Neuronal stem cell (in vitro differentiated cells): ENCODE data around the gene SUPT20HL1.
A peak's percentile ranks its signal among the peaks of the same experiment; 100 is the strongest.

ENCODE experiments used
- DNase-seq: peaks from one replicate; pipeline ENCODE4 v3.0.0-alpha.2; 2013; ENCODE audit warnings: low spot score
- H2AFZ ChIP-seq: one replicate; pipeline ENCODE4 v1.6.1; 2013; ENCODE audit warnings: mild to moderate bottlenecking, low read length, inconsistent platforms
- H2AK5ac ChIP-seq: 2 replicates; pipeline ENCODE4 v1.6.1; 2013; ENCODE audit warnings: low read depth, mild to moderate bottlenecking, inconsistent platforms, low read length, moderate library complexity, mixed read lengths
- H2BK120ac ChIP-seq: 2 replicates; pipeline ENCODE4 v1.6.1; 2013; ENCODE audit warnings: low read depth, mild to moderate bottlenecking, inconsistent platforms, low read length, moderate library complexity, mixed read lengths
- H2BK12ac ChIP-seq: one replicate; pipeline ENCODE4 v1.6.1; 2013; ENCODE audit warnings: low read length, inconsistent platforms
- H2BK15ac ChIP-seq: 2 replicates; pipeline ENCODE4 v1.6.1; 2013; ENCODE audit warnings: mild to moderate bottlenecking, low read length, inconsistent platforms, mixed read lengths
- H2BK5ac ChIP-seq: one replicate; pipeline ENCODE4 v1.6.1; 2013; ENCODE audit warnings: inconsistent platforms, mild to moderate bottlenecking, low read length, moderate library complexity
- H3K14ac ChIP-seq: one replicate; pipeline ENCODE4 v1.6.1; 2013; ENCODE audit warnings: low read length, inconsistent platforms
- H3K18ac ChIP-seq: 2 replicates; pipeline ENCODE4 v1.6.1; 2013; ENCODE audit warnings: low read length, inconsistent platforms
- H3K23ac ChIP-seq: 2 replicates; pipeline ENCODE4 v1.6.1; 2013; ENCODE audit warnings: low read depth, mild to moderate bottlenecking, mixed read lengths, low read length, inconsistent platforms; ENCODE audit not compliant: poor library complexity
- H3K27ac ChIP-seq: replicated peaks from 3 replicates; pipeline ENCODE4 v1.5.1; 2013; ENCODE audit warnings: low read length, inconsistent platforms
- H3K27me3 ChIP-seq, 3 experiments: 2 replicates each; pipeline ENCODE4 v1.6.1; 2013; ENCODE audit warnings: low read length in 3 of 3, mild to moderate bottlenecking in 2 of 3, inconsistent platforms in 1 of 3, low read depth in 1 of 3, mixed read lengths in 1 of 3, moderate library complexity in 1 of 3; ENCODE audit not compliant: control insufficient read depth in 3 of 3, insufficient read depth in 3 of 3
- H3K36me3 ChIP-seq, 2 donors: replicated peaks in 1 of 2; 2 replicates each; pipeline ENCODE4 v1.6.1; 2013; ENCODE audit warnings: low read length in 2 of 2; ENCODE audit not compliant: control insufficient read depth in 2 of 2, insufficient read depth in 2 of 2
- H3K4ac ChIP-seq: 2 replicates; pipeline ENCODE4 v1.6.1; 2013; ENCODE audit warnings: inconsistent platforms, mild to moderate bottlenecking, low read length, moderate library complexity
- H3K4me1 ChIP-seq, 2 donors: 1 replicate in 1 of 2; 2 replicates in 1 of 2; pipeline ENCODE4 v1.6.1; 2013; ENCODE audit warnings: low read length in 2 of 2, low read depth in 1 of 2; ENCODE audit not compliant: control insufficient read depth in 2 of 2, insufficient read depth in 1 of 2
- H3K4me2 ChIP-seq: one replicate; pipeline ENCODE4 v1.6.1; 2013; ENCODE audit warnings: mild to moderate bottlenecking, low read length, inconsistent platforms; ENCODE audit not compliant: insufficient read depth, poor library complexity, severe bottlenecking
- H3K4me3 ChIP-seq, 2 donors: 2 replicates each; pipeline ENCODE4 v1.5.1; 2013; ENCODE audit warnings: low read length in 2 of 2, mild to moderate bottlenecking in 2 of 2, inconsistent platforms in 1 of 2, moderate library complexity in 1 of 2
- H3K79me1 ChIP-seq: one replicate; pipeline ENCODE4 v1.6.1; 2013; ENCODE audit warnings: low read depth, mild to moderate bottlenecking, inconsistent platforms, low read length, moderate library complexity
- H3K9ac ChIP-seq: one replicate; pipeline ENCODE4 v1.6.1; 2013; ENCODE audit warnings: mild to moderate bottlenecking, low read depth, low read length, inconsistent platforms; ENCODE audit not compliant: poor library complexity
- H3K9me3 ChIP-seq, 2 donors: replicated peaks in 1 of 2; 2 replicates each; pipeline versions ENCODE3 to v1.6.1; 2013; ENCODE audit warnings: low read length in 2 of 2, mild to moderate bottlenecking in 2 of 2, inconsistent platforms in 1 of 2, low read depth in 1 of 2, mixed read lengths in 1 of 2, moderate library complexity in 1 of 2; ENCODE audit not compliant: control insufficient read depth in 2 of 2, insufficient read depth in 1 of 2
- H4K8ac ChIP-seq: one replicate; pipeline ENCODE4 v1.6.1; 2013; ENCODE audit warnings: low read depth, mild to moderate bottlenecking, inconsistent platforms, low read length, moderate library complexity
- H4K91ac ChIP-seq: one replicate; pipeline ENCODE4 v1.6.1; 2013; ENCODE audit warnings: low read length, low read depth, mild to moderate bottlenecking, inconsistent platforms; ENCODE audit not compliant: poor library complexity
- WGBS, 2 donors: extraction: QIAGEN DNeasy Blood & Tissue Kit; methylation state at CpG; one replicate each; pipeline ENCODE4 v1.1.7; 2013; ENCODE audit warnings: missing lambda C conversion rate in 2 of 2, mixed read lengths in 1 of 2; ENCODE audit not compliant: insufficient read length in 2 of 2, insufficient replicate concordance in 1 of 2; ENCODE audit errors: extremely low coverage in 2 of 2; 5-methylcytosine and 5-hydroxymethylcytosine counted together

SUPT20HL1 gene

GRCh38 chrX:24372021-24372763 lies 11.8 kb downstream of the SUPT20HL1 start:
- H2BK15ac ChIP-seq = no peak overlapping the region
- no peak overlapping the region for H3K18ac ChIP-seq
- H2AFZ ChIP-seq = no peak overlapping the region
- DNase-seq = peak; percentile 4
- H2BK12ac ChIP-seq = no peak overlapping the region
- peak overlapping the region; percentile 99 for H4K8ac ChIP-seq
- H2AK5ac ChIP-seq = no peak overlapping the region
- no peak overlapping the region for H3K14ac ChIP-seq
- no peaks in the 10 kb centered on the region for H3K36me3 ChIP-seq
- no peak overlapping the region for H2BK5ac ChIP-seq
- H2BK120ac ChIP-seq = no peak overlapping the region
- H3K23ac ChIP-seq = no peak overlapping the region
- H3K4me3 ChIP-seq = peak overlapping the region in 1 of 2 donors; percentile 17
- no CpG with 5 or more reads among the region's 29 CpGs for WGBS, 2 donors
- no peaks in the 10 kb centered on the region for H3K79me1 ChIP-seq
- H3K9ac ChIP-seq = no peak overlapping the region
- peaks cover 0 to 28% (median 4%) of the 10 kb centered on the region in 3 experiments for H3K27me3 ChIP-seq
- H3K27ac ChIP-seq = no peak overlapping the region
- H3K9me3 ChIP-seq = no peaks in the 10 kb centered on the region
- no peak overlapping the region for H3K4ac ChIP-seq
- H3K4me2 ChIP-seq = peak overlapping the region; percentile 40
- H3K4me1 ChIP-seq = peaks cover 0 to 2% of the 10 kb centered on the region in 2 donors
- H4K91ac ChIP-seq = no peak overlapping the region

DNA sequence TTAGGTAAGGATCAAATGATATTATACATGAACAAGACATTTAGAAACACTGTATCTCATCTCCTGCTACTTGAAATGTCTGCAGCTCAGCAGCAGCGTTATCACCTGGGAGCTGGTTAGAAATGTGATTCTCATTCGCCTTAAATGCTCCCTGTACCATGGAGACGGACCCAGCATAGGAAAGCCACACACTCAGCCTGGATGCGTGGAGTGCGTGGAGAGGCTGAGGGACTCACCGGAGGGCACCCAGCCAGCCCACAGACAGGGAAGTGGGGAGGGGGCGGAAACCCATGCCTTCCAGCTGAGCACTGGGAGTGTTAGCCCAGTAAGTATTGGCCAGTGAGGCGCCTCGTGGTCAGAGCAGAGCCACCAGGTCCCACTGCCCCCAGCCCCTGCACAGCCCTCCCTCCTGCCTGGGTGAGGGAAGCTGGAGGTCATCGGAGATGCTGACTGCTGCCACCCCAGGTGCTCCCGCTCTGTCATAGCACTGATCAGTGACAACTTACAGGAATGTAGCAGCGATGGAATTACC lies 15.2 kb downstream of the SUPT20HL1 start:
- Histone ChIP-seq H3K4me3 (no peak overlapping the region), H3K36me3 (no peaks in the 10 kb centered on the region), H3K23ac (no peak overlapping the region), H3K27ac (no peak overlapping the region), H3K18ac (no peak overlapping the region), H2AFZ (no peak overlapping the region), H2BK5ac (no peak overlapping the region), H3K9me3 (no peaks in the 10 kb centered on the region), H3K14ac (peak overlapping the region; percentile 56), H4K8ac (no peak overlapping the region), H3K9ac (no peak overlapping the region), H2BK12ac (no peak overlapping the region), H2AK5ac (no peak overlapping the region), H3K4me1 (peaks cover 0 to 2% of the 10 kb centered on the region in 2 donors), H3K79me1 (no peaks in the 10 kb centered on the region), H2BK15ac (no peak overlapping the region), H3K27me3 (peaks cover 0 to 7% (median 4%) of the 10 kb centered on the region in 3 experiments), H4K91ac (no peak overlapping the region), H3K4me2 (no peak overlapping the region), H2BK120ac (no peak overlapping the region), H3K4ac (no peak overlapping the region)
- no peak for DNase-seq
- no CpG with 5 or more reads among the region's 12 CpGs for WGBS, 2 donors

DNA sequence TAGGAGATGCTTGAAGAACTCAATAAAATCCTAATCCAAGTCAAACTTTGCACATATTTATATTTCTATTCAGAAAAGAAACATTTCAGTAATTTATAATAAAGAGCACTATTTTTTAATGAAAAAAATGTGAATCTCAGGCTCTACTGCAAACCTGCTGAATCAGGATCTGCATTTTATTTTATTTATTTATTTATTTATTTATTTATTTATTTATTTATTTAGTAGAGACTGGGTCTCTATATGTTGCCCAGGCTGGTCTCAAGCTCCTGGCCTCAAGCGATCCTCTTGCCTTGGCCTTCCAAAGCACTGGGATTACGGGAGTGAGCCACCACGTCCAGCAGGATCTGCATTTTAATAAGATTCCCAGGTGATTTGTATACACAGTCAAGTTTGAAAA lies 16.0 kb downstream of the SUPT20HL1 start:
- Histone ChIP-seq H3K79me1 (no peaks in the 10 kb centered on the region), H3K4me2 (no peak overlapping the region), H2AFZ (no peak overlapping the region), H2BK15ac (no peak overlapping the region), H2BK12ac (no peak overlapping the region), H3K27me3 (peaks cover 0 to 4% (median 0%) of the 10 kb centered on the region in 3 experiments), H4K91ac (no peak overlapping the region), H3K9ac (no peak overlapping the region), H4K8ac (no peak overlapping the region), H3K36me3 (no peaks in the 10 kb centered on the region), H3K4me3 (no peak overlapping the region), H3K4ac (no peak overlapping the region), H3K14ac (no peak overlapping the region), H2BK120ac (no peak overlapping the region), H3K27ac (no peak overlapping the region), H3K23ac (no peak overlapping the region), H2BK5ac (no peak overlapping the region), H2AK5ac (no peak overlapping the region), H3K4me1 (peaks cover 0 to 2% of the 10 kb centered on the region in 2 donors), H3K18ac (no peak overlapping the region), H3K9me3 (no peaks in the 10 kb centered on the region)
- DNase-seq = no peak
- no CpG with 5 or more reads among the region's 3 CpGs for WGBS, 2 donors

- no peak overlapping the region for H4K91ac ChIP-seq
- no peak overlapping the region for H2BK120ac ChIP-seq
- no peak overlapping the region for H2BK12ac ChIP-seq
- no peak overlapping the region for H2BK5ac ChIP-seq
- no peak overlapping the region for H2AK5ac ChIP-seq
- H3K4me3 ChIP-seq = no peak overlapping the region
- H4K8ac ChIP-seq = no peak overlapping the region
- no peak for DNase-seq
- H3K23ac ChIP-seq = no peak overlapping the region
- H3K14ac ChIP-seq = no peak overlapping the region
- no peaks in the 10 kb centered on the region for H3K79me1 ChIP-seq
- no peak overlapping the region for H3K4me2 ChIP-seq
- H3K4me1 ChIP-seq = no peaks in the 10 kb centered on the region
- no peak overlapping the region for H3K4ac ChIP-seq
- H3K18ac ChIP-seq = no peak overlapping the region
- H2AFZ ChIP-seq = no peak overlapping the region
- no peak overlapping the region for H3K9ac ChIP-seq
- no peak overlapping the region for H3K27ac ChIP-seq
- no peaks in the 10 kb centered on the region for H3K9me3 ChIP-seq
- no CpG with 5 or more reads among the region's 2 CpGs for WGBS, 2 donors
- H2BK15ac ChIP-seq = no peak overlapping the region
- no peaks in the 10 kb centered on the region for H3K36me3 ChIP-seq
- peaks cover 0 to 4% (median 0%) of the 10 kb centered on the region in 3 experiments for H3K27me3 ChIP-seq
These were observed 16.8 kb downstream of the SUPT20HL1 start for GRCh38 chrX:24377195-24377594.
